SKM-1 treated with dmso at 0.1 percent for 144 hours (cell line): ENCODE results near the gene RARB.
A peak's percentile ranks its signal among the peaks of the same experiment; 100 is the strongest.

Source experiments
- DNase-seq: peaks from one replicate; lab custom pipeline; 2025; ENCODE audit not compliant: unreplicated experiment; lab: John Stamatoyannopoulos, UW

The RARB gene

GRCh38 chr3:25427942-25428788 lies at the start of gene RARB:
TSS of gene RARB (plus strand) at chr3:25428263. CDS start at chr3:25428732, 469 bp downstream.
- DNase-seq = peak; percentile 45

DNA sequence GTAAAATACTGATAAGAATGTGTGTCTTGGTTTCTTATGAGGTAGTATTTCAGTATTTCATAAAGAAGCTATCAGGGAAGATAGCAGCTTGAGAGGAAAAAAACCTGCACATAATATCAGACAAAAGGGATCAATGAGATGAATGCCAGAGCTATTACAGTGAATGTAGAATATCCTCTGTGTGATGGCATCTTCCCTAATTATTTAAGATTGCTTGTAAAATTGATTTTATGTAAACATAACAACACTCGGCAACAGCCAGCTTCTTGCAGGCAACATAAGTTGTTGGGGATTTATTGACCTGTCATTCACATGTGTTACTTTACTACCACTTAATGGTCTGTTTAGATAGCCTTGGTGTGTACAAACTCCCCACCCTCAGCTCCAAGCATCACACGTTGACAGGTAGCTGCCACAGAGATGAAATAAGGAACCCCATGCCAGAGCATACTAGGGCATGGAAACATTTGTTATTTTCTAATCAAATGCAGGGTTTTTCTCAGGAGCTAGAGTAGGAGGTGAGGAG lies 49.2 kb upstream of the RARB start:
- DNase-seq = no peak

GRCh38 chr3:25380222-25380739 lies 47.8 kb upstream of the RARB start:
- DNase-seq = no peak

DNA sequence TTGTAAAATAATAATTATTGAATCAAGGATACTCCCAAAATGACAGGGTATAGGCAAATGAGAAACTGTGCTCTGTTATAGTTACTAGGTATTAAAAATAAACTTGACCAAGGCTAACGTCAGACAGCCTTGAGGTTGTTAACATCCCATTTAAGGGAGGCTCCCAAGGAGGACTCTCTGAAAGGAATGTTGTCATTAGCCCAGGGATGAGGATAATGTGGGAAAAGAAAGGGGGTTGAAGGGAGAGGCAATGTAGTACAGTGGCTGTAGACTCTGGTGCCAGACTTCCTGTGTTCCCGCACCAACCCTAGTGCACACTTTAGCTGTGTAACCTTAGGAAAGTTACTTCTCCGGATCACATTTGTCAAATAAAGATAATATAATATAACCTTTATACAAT lies 47.0 kb upstream of the RARB start:
- DNase-seq = no peak

DNA sequence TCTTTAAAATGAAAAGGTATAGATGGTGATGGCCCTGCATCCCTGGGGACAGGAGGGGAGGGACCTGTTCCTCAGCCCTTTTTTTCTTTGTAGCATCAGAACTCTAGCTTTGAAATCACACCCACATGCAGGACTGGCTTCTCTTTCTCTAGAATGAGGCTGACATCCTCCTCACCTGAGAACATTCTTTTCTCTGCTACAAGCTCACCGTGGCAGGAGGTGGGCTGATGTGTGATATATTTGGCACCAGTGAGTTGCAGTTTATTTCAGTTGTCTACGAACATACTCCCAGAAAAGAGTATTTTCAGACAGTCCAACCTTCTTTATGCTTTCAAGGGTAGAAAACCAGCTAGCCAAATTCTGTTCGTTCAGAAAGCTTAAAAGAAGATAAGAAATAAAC lies 43.6 kb upstream of the RARB start:
- no peak for DNase-seq

DNA sequence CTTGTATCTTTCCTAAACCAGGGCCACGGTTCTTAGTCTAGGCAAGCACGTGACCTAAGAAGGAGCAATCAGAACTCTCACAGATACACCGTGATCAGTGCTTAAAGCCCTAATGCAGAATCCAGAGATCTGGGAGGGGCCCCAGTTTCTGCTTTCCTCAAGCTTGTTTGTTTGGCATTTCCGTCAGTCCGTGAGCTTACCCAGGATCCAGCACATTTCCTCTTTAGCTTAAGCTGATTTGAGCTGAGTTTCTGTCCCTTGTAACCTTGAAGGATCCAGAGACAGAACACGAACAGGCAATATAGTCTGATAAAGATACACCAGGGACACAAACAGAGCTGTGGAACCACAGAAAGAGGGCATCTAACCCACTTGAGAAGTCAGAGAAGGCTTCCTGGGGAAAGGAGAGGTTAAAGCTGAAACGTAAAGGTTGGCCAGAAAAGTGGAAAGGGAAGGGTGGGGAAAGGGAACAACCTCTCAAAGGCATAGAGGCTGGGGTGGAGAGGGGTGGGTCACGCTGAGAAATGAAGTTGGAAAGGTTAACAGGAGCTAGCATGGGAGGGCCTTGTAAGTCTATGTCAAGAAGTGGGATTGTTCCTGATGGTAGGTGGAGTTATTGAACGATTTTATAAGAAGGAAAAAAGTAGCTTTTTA lies 42.1 kb upstream of the RARB start:
- no peak for DNase-seq

- DNase-seq = no peak
Observed at GRCh38 chr3:25386686-25387255, 41.3 kb upstream of the RARB start.

DNA sequence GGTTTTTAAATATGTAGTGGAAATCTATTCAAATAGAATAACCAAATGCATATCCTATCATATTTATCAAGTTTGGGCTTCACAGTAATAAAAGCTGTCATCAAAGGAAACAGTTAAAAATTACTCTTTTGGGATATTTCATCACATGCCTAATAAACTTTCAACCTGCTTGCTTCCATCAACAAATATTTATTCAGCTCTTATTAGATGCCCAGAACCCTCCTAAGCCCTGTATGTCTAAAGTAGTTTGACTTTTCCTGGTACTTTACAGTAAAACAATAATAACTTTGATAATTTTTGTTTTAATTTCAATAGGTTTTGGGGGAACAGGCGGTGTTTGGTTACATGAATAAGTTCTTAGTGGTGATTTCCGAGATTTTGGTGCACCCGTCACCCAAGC lies 37.5 kb upstream of the RARB start:
- no peak for DNase-seq

- no peak for DNase-seq
Observed at GRCh38 chr3:25396251-25396650, 31.8 kb upstream of the RARB start.

DNA sequence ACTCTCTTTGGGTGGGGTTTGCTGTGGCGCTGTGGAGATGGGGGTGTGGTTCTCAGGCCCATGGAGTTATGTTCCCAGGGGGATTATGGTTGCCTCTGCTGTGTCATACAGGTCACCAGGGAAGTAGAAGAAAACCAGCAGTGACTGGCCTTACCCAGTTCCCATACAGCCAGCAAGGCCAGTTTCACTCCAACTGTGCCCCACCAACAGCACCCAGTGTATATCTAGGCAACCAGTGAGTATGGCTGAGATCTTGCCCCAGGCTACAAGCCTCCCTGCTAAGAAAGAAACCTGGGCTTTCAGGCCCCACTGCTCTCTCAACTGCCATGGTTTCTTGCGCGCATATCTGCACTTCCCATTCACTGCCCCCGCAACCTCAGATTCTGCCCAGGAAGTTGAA lies 31.4 kb upstream of the RARB start:
- DNase-seq = no peak

DNA sequence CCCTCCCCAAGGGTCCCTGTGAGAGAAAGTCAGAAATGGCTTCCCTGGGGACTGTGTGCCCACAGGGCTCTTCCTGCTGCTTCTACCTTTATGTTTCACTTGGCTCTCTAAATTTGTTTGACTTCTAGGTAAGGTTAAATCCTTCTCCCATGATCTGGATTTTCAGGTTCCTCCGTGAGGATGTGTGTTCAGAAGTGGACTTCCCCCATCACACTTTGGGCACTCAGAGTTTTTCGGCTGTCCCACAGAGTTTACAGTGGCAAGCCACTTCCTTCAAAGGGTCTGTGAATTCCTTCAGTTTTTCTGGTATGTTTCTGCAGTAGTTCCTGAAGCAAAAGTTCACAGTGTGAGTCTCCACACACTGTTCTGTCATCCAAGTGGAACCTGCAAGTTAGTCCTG lies 30.9 kb upstream of the RARB start:
- DNase-seq = no peak

- DNase-seq = no peak
Observed at GRCh38 chr3:25400587-25400986, 27.5 kb upstream of the RARB start.

DNA sequence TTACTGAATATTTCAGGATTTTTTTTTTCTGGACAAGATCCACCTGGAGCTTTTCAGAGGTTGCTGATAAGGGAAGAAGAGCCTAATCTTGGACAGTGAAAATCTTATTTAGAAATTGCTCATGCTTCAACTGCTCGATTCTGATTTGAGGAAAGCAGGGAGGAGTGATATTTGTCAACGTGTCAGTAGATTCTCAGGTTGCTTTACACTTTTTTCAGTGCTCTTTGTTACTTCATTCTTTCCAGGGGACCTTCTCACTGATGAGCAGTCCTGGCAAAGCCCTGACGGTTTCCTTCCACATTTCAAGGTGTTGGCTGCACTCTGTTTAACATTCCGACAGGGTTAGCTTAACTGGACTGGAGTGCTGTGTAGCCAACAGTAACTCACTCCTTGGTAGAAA lies 24.1 kb upstream of the RARB start:
- DNase-seq = no peak

DNA sequence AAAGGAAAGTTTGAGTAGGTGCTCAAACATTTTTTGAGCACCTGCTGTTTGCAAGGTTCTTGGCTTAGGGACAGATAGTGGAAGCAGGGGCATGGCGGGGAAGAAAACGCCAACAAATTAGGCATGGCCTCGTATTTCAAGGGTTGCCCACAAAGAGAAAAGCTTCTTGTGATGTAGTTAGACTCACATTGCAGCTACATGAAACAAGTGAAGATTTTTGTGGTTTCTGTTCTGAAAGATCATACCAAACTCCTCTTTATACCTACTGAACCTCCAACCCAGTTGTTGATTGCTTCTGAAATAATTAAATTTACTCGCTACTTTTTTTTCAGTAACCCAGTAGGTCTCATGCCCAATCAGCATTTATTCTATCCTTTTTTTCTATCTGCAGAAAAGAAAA lies 23.5 kb upstream of the RARB start:
- no peak for DNase-seq

GRCh38 chr3:25405335-25405734 lies 22.7 kb upstream of the RARB start:
- DNase-seq = no peak

- DNase-seq = no peak
Observed at GRCh38 chr3:25410703-25411102, 17.4 kb upstream of the RARB start.

- DNase-seq = no peak
Observed at GRCh38 chr3:25412269-25412668, 15.8 kb upstream of the RARB start.

DNA sequence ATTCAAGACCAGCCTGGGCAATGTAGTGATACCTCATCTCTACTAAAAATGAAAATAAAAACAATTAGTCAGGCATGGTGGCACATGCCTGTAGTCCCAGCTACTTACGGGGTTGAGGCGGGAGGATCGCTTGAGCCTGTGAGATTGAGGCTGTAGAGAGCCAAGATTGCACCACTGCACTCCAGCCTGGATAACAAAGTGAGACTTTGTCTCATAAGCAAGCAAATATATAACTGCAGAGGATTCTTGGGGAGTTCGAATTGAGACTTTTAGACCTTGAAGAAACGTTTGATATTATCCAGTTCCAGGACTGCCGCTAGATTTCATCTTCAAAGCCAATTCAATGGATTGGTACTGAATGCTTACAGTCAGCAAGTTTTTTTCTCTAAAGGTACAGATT lies 11.9 kb upstream of the RARB start:
- no peak for DNase-seq

DNA sequence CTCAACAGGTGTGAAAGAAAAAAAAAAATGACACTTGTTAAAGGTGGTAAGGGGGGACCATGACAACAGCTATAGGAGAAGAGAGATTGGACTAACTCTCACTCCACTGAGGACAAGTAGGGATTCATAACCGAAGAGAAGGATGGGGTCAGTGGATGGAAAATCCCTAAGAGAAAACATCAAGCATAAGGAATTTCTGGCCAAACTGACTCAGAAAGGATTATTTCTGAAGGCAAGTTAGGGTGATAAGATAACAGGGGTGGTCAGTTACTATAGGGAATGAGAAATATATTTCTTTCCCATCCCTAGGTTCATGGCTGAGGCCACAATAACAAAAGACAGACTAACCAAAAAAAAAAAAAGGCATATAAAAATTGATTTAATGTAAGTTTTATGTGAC lies 9.5 kb upstream of the RARB start:
- no peak for DNase-seq

DNA sequence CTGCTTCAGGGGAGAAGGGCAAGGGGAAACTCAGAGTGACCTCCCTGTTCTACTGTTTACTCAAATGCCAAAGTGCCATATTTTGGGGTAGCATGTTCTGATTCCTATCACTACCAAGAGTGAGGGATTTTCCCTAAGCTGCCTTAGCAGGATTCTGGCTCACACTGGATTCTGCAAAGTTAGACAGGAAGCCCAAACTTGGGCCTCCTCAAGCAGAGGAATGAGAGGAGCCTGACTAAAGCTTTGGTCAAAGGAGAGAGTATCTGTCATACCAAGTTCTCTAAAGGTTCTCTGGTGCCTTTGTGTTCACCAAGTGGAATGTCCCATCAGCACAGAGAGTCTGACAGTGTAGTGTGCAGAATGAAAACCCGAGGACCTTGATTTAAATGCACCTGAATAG lies 8.8 kb upstream of the RARB start:
- no peak for DNase-seq

DNA sequence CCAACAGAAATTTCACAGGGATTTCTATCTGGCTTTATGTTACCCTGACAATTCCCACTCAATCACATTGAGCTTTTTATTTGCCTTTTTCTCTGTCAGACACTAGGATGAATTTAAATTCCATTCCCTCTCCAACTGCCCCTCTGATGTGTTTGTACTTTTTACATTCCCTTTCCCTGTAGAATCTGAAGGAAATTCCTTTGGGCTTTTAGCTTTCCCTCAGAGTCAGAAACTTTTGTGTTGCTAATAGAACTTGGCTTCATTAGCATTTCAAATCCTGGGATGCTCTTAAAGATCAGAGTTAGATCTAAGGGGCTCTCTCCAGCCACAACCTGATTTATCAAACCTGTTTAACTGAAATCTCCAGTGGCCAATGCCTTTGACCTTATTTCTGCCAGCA lies 7.9 kb upstream of the RARB start:
- no peak for DNase-seq

- no peak for DNase-seq
Observed at GRCh38 chr3:25420885-25421284, 7.2 kb upstream of the RARB start.
